ENCODE measurements around the gene EPS8L3.
A peak's percentile ranks its signal among the peaks of the same experiment; 100 is the strongest.
"Not testable (repeated sequence)": the region's sequence is repeated elsewhere in the genome, so short reads cannot be mapped to it uniquely, and the experiment has no call there.

Gene EPS8L3, protein sequence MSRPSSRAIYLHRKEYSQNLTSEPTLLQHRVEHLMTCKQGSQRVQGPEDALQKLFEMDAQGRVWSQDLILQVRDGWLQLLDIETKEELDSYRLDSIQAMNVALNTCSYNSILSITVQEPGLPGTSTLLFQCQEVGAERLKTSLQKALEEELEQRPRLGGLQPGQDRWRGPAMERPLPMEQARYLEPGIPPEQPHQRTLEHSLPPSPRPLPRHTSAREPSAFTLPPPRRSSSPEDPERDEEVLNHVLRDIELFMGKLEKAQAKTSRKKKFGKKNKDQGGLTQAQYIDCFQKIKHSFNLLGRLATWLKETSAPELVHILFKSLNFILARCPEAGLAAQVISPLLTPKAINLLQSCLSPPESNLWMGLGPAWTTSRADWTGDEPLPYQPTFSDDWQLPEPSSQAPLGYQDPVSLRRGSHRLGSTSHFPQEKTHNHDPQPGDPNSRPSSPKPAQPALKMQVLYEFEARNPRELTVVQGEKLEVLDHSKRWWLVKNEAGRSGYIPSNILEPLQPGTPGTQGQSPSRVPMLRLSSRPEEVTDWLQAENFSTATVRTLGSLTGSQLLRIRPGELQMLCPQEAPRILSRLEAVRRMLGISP

DNA sequence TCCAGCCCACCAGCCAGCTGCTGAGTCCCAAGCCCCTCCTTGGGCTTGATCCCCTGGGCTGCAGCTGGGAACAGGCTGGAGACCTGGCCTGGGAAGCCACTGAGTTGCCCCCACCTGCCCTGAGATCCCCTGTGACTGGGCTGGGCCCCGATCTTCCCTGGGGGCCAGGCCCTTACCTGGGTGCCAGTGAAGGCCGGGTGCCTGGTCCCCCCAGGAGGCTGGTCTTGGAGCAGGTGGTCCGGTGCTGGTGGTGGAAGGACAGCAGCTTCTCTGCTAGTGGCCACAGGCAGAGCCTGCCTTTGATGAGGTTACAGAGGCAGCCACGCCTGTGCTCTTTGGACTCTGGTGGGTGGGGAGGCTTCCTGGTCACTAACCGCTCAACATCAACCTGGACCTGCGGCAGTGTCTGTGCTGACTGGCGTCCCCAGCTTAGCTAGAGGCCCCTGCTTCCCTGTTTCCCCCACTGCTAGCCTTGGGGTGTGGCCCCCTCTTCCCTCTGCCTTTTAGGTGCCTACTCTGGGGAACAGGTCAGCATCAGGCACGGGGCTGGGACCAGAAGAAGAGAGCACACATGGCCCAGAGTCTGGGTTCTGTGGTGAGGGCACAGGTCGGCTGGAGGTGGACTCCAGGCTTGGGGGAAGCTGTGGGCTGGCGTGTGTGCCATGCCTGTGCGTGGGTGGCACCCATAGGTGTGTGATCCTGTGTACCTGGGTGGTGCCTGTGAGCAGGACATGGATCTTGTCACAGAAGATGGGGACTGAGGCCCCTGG lies at the start of gene EPS8L3:
EPS8L3 (minus strand) TSS at position 278 of the 770 bp plus-strand sequence. CDS start 2,174 bp downstream, outside the sequence.
- no peak for DNase-seq (ENCODE audit: low read depth in 2 of 2)

DNA sequence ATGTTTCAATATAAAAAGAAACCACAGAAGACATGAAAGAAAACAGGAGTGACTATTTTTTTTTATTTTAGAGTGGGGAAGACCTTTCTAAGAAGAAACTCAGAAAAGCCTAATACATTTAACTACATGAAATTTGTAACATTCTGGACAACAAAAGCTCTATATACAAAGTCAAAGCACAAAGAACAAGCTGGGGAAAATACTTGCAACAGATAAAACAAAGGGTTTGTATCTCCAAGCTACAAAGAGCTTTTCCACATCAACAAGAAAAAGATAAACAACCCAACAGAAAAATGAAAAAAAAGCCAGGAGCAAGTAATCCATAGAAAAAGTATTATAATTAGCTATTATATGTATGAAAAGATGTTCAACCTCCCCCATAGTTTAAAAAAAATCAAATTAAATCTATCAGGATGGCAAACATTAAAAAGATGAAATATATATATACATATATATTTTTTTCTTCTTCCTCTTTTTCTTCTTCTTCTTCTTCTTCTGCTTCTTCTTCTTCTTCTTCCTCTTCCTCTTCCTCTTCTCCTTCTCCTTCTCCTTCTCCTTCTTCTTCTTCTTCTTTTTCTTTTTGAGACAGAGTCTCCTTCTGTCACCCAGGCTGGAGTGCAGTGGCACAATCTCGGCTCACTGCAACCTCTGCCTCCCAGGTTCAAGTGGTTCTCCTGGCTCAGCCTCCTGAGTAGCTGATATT lies 49.1 kb upstream of the EPS8L3 start:
- DNase-seq (ENCODE audit: low read depth in 2 of 2), result no peak

DNA sequence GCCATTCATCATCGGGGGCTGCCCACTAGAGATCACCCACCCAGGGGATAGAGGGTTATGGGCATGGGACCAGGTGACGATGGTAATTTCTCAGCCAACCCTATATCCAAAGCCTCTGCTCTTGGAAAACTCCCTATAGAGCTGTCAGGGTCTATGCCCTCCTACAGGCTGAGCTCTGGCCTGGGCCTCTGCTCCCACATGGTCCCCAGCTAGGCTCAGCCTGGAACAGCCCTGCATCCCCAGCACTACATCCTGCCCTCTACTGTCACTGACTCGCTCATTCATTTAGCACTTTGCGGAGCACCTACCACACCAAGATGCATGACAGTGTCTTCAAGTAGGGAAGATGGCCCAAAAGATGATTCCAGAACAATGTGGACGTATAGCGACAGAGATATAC lies 45.0 kb upstream of the EPS8L3 start:
- DNase-seq (ENCODE audit: low read depth in 2 of 2), result no peak

DNA sequence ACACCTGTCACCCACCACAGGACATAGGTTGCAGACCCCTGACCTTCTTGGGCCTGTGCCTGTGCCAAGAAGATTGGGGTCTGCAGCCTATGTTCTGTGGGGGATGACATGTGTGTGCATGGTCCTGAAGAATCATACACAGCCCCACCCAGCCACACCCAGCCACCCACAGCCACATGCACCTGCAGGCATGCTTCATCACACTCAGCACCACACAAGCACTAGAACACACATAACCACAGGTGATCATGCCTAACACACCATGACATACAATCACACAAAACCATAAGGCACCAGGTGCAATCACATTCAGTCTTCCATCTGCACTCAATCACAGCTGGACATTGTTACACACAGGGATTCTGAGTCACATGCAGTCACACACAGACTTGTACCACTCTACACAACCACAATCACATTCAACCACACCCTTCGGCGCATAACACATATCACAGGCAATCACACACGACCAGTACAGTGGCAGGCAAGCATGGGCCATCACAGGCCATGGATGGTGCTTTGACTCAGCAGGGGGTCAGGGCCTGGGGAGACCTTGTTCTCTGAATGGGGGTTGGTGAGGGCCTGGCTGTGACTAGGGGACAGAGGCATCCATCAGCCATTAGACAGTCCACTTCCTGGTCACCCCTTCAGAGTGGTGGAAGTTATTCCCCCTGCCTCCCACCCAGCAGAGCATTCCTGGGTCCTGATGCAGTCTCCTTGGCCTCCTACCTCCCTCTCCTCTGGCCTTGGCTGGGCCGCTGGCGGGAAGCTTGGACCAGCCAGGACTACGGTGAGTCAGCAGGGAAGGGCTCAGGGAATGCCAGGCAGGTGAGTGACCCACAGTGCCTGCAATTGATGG lies 44.3 kb upstream of the EPS8L3 start:
- DNase-seq (ENCODE audit: low read depth in 2 of 2), result no peak

DNA sequence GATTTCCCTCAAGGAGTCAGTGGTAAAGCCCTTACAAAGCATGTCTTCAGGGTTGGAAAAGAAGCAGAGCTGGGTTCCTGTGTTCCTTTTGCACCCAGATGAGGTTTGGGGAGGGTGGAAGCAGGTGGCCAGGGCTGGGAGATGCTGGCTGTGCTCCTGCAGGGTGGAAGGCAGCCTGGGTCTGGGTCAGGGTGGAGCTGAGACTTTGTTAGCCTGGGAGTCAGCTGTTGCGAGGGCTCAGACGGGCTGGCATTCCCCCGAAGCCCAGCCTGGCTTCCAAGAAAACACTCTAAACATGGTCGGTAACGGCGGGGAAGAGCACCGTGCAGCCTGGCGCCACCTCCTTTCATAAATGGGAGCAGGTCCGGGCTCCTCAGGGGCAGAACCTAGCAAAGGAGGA lies 43.7 kb upstream of the EPS8L3 start:
- DNase-seq (ENCODE audit: low read depth in 2 of 2), result no peak

DNA sequence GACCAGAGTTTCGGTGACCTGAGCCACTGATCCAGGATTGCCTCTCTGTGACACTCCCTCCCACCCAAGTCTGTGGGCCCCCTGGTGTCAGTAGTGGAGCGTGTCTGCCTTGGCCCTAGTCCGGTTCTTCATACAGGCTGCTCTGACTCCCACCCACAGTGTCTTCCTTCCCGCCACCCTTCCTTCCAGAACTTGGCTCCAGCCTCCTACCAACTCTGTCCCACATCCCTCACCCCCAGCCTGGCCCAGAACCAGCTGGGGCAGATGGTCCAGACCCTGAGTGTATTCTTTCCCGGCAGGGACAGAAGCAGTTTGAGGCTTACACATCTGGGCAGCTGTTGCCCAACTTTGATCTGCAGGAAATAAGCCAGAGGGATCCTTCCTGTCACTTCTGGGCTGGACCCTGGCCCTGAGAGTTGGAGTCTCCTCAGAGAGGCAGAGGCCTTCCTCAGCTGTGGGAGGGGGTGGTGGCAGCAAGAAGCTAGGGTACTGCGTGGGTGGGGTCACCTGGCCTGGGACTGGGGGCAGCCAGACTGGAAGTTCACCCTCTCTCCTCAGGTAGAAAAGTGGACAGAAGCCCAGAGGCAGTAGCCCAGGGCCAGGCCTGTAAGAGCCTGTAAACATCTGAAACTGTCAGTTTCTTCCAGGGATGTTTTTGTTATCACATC lies 43.1 kb upstream of the EPS8L3 start:
- DNase-seq (ENCODE audit: low read depth in 2 of 2), result no peak

DNA sequence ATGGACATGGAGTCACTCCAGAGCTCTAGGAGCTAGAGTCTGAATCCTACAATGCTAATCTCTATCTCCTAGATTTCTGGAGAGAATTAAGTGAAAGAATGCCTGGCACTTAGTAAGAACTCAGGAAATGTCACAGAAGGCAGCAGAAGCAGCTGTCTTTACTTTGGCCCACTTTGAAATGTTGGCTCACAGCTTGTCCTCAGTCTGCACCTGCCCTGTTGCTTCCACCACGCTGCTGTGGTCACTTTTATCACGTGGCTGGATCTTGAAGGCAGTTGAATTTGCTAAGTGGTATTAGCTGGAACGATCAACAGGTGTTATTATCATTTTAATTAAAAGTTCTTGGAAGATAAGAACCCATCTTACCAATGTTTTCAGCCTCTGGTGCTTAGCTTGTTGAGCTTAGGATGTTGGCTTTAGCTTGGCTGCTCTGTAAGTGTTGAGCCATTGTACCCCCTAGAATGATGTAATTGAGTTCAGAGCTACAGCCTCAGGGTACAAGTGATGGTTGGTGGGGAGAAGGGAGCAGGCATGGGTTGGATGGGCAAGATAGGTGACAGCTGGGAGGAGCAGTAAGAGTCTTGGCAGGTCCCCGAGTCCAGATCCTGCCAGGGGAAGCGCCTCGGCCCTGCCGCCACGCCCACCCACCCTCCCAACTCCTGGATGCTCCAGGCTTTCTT lies 41.9 kb upstream of the EPS8L3 start:
- DNase-seq (ENCODE audit: low read depth in 2 of 2), result no peak

DNA sequence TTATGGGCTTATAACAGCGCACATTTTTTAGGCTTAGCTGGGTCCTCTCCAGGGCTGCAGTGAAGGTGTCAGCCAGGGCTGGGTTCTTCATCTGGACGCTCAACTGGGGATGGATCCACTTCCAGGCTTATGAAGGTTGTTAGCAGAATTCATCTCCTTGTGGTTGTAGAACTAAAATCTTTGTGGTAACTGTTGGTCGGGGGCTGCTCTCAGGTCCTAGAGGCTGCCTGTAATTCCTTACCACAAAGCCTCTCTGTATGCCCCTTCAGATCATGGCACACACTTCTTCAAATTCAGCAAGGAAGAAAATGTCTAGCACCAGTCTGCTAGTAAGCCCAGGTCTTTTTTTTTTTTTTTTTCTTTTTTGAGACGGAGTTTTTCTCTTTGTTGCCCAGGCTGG lies 40.9 kb upstream of the EPS8L3 start:
- DNase-seq (ENCODE audit: low read depth in 2 of 2), result no peak

DNA sequence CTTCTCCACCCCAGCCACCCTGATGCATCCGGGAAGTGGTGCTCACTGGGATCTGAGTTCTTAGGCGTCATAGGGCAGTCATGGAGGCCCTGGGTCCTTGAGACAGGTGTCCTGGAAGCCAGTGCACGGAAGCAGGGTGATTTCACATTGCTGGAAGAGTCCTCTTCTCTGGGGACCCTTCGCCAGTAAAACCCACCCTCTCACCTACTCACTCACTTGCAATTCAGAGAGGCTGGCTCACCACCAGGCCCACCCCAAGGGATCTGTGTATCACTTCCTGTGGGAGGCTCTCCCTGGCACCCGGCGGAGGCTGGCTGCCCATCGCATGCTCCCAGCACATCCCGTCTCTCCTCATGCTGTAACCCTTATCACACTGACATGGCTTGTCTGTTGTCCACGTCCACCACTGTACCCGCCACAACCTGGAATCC lies 40.2 kb upstream of the EPS8L3 start:
- no peak for DNase-seq (ENCODE audit: low read depth in 2 of 2)

DNA sequence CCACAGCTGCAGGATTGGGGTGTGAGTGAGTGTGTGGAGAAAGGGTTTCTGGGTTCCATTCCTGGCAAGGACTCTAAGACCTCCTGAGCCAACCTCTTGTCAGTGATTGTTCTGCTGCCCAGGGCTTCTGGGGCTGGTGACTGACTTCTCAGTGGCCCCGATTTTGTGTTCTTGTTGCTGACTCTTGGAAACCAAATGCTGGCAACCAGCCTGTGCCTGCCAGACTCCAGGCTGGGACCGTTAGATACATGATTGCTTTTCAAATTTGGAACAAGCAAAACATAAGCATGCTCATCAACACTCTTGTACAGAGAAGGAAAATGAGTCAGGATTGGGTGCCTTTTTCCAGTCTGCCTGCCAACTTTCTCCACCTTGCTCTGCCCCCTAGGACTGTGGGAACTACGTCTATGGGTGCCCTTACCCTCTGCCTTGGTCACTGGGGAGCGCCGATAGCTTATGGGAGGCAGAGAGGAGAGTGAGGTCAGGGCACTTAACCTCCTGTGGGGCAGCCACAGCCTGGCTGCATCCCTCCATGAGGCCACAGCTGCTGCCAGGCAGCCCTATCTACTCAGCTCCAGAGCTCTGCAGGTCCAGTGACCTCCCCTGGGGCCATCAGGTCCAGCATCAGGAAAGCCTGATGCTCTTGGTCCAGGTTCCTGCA lies 39.3 kb upstream of the EPS8L3 start:
- no peak for DNase-seq (ENCODE audit: low read depth in 2 of 2)

DNA sequence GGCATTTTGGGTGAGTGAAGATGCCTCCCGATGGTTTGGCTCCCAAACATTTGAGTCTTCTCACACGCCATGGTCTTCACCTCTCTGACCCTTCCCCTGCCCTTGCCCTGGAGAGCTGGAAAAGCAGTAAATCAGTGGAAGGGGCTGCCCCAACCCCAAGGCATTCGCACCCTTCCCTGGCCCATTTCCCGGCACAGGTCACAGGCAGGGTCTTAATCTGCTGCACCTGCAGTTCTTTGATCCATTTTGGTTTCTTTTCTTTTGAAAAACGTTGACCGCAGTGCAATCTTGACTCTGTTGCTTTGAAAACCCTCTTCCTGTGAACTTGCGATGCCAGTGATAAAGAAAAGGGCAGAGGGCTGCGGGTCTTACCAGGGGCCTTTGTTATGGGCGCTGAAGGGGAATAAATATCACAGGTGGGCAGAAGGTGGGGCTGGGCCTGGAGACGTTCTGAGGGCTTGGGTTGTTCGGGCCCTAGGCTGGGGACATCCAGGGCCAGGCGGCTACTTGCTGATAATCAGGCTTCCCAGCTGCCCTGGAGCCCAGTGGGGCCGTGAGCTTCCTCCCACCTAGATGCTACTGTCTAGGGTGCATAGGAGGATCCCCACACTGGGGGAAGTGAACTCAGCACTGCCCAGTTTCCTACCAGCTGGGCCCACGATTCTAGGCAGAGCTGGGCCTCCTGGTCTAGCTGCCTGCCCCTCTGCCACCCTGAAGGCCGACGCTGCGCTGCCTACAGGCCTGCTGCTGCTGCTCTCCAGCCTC lies 38.6 kb upstream of the EPS8L3 start:
- peak in 1 of 2 donors; percentile 24 for DNase-seq (ENCODE audit: low read depth in 2 of 2)

DNA sequence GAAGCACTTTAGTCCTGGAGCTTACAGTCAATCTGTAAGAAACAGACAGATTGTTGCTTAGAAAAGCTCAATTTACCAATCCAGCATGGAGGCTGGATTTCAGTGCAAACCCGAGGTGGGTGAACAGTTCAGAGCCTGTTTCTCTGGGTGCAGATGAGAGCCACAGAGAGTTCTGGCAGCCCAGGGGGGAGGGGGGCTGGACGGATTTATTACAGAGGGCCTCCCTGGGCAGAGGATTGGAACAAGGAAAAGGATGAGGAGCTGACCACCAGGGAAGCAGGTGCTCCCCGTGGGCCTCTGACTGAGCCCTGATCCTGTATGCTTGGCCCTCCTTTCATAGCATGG lies 38.0 kb upstream of the EPS8L3 start:
- no peak for DNase-seq (ENCODE audit: low read depth in 2 of 2)

DNA sequence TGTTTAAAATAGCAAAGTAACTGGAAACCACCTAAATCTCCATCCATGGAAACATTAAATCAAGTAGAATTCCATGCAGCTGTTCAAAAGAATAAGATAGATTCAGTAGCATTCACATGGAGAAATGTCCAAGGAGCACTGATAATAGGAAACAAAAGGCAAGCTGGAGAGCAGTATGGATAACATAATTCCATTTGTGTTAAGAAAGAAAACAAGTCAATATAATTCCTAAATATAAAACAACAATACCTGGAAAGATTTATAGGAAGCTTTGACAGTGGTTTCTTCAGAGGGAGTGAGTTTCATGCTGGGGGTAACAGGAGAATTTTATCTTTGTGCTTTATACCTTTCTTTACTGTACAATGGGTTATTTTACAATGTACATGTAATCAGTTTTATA lies 36.6 kb upstream of the EPS8L3 start:
- DNase-seq (ENCODE audit: low read depth in 2 of 2), result no peak

DNA sequence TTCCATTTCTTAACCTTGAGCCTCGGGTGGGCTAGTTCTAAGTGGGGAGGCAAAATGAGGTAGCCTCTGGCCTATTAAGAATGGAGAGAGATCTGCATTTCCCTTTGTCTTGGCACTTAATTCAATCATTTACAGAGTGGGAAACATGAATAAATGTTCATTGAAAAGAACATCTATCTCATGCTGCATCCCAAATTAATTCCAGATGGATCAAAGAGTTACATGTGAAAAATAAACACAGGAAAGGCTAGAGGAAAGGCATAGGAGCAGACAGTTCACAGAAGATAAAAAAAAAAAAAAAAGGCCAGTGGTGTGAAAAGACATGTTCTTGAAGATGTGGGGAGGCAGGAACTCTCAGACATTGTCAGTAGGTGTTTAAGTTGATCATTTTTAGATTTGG lies 35.7 kb upstream of the EPS8L3 start:
- DNase-seq (ENCODE audit: low read depth in 2 of 2), result no peak

DNA sequence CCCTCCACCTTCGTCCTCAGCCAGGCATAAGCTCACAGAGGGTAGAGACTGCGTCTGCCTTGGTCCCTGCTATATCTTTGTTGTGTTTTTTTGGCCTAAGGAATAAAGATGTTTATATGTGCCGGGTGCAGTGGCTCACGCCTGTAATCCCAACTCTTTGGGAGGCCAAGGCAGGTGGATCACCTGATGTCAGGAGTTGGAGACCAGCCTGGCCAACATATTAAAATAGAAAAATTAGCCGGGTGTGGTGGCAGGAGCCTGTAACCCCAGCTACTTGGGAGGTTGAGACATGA lies 33.5 kb upstream of the EPS8L3 start:
- DNase-seq (ENCODE audit: low read depth in 2 of 2), result not testable (repeated sequence)

DNA sequence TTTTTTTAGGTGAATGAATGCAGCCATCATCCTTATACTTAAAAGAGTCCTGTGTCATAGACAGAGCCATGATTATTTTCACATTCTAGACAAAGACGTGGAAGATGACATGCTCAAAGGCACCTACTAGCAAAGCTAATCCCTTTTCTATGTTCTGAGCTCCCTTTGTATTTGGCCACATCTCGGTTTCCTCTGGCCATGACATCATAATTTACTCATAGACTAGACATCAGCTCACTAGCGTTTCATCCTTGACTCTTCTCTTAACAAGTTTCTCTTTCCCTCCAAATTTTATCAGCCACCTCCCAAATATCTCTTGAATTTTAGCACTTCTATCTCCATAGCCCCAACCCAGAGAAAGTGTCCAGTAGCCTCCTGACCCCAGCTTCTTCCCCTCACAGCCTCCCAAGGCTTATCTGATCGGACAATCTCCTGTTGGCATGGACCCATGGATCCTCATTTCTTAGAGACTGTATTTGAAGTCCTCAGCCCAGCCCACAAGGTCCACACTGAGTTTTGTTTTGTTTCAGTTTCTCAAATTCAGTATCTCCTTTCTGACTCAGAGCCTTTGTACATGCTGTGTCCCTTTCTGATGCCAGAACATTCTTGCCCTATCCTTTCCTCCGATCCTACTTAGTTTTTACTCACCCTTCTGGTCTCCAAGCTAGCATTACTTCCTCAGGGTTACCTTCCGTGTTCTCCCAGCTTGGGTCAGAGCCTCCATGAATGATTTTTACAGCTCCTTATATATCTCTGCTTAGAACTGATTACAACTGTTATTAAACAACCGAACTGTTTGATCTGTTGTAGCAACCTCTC lies 33.0 kb upstream of the EPS8L3 start:
- DNase-seq (ENCODE audit: low read depth in 2 of 2), result no peak

DNA sequence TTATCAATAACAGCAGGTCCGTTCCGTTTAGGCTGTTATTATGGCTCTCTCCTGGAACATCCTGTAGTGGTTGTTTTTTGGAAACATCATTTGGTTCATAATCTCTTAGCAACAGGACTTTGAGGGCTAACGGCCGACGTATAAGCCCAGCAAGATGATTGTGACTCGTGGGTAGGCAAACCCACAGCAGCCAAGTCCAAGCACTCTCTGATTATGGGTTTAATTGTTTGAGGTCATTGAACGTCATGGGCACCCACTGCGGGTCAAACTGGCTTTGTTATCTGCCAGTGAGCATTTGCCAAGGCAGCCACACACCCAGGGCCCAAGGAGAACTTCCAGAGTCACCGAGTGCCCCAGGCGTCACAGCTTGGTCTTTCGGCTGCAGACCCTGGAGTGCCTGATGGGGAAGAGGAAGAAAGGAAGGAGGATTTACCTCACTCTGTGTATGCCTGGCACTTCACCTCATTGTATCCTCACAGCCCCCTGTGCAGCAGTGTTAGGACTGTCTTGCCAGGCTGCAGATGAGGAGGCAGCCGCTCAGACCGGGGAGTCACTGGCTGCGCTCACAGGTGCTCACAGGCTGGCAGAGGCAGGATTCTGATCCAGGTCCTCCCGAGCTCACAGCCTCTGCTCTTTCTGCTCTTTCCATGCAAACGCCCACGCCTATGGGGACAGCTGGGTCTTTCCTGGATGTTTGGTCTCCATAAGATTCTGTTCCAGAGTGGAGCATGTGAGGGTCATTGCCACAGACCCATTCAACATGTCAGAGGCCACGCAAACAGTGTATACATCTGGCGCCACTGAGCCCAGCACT lies 30.8 kb upstream of the EPS8L3 start:
- no peak for DNase-seq (ENCODE audit: low read depth in 2 of 2)

Data from activated CD4-positive, alpha-beta T cell treated with anti-CD3 and anti-CD28 coated beads for 24 hours (primary cell).